T-helper 9 cell (primary cell): Measurements from ENCODE around the gene RRBP1.

ENCODE experiments used
- DNase-seq: peaks from one replicate; pipeline ENCODE4 v3.0.0-alpha.2; 2020

RRBP1 gene

GRCh38 chr20:17646961-17647301 is 35.1 kb downstream of the RRBP1 start:
- DNase-seq = no peak

GRCh38 chr20:17646209-17646960 is 35.7 kb downstream of the RRBP1 start:
- no peak for DNase-seq

- no peak for DNase-seq
Observed at GRCh38 chr20:17645546-17646208, 36.4 kb downstream of the RRBP1 start.

- no peak for DNase-seq
Observed at GRCh38 chr20:17645010-17645409, 37.0 kb downstream of the RRBP1 start.

- no peak for DNase-seq
Observed at GRCh38 chr20:17644451-17644850, 37.6 kb downstream of the RRBP1 start.

DNA sequence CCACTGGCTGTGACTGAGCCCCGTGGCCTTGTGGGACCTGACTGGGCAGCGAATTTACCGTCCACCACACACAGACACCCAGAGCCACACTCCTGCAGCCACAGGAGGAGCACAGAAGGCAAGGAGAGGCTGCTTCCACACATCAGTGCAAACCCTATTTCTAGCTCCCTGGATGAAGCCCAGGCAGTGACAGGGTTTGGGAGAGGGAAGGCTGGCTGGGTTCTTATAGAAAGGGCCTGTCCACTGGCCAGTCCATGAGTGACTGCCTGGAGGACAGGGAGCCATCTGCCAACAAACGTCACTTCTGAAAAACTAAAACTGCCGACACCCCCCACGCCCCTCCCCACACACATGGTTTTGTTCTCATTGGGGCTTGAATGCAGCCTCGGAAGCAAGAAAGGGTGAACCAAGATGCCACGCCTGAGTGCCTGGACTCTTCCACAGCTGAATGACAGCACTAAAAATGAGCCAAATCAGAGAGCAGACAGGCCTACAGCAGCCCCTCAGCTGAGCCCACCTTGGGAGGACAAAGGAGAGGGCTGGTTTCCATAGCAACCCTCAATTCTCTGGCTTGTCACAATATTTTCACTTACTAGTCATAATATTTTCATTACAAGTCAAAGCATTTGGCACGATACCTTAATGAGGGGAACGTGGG is 38.4 kb downstream of the RRBP1 start:
- DNase-seq = no peak

DNA sequence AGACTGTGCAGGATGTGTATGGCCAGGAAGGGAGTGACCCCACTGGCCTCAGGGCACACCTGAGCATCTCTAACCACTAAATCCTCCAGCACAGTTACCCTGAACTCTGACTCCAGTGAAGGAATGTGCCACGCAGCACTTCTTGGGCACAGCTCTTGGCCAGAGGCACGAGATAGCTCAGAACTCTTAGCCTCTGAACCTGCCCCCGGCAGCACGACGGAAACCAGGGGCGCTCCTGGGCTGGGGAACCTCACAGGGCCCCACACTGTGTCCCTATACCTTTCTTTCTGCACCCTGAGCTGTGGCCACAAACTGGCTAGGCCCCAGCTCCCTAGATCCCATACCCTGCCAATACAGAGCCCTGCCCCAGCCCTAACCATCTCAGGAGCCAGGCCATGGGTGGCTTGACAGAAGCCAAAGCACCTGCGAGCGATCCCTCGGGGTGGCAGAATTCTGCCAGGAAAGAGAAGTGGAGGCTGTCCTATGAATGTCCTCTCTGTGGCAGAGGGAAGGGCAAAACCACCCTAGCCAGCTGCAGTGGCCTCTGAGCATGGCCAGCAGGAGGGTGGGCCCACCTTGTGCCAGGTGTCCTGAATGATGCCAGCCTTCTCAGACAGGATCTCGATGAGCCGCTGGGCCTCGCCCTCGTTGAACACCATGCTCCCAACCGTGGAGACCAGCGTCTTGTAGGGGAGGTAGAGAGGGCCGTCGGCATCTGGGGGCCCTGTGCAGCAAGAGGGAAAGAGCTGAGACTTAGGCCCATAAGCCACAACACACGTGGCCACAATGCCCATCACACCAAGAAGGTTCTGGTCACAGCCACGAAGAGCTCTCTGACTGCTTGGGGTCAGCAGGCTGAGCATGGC is 39.4 kb downstream of the RRBP1 start:
- DNase-seq = no peak

- no peak for DNase-seq
Observed at GRCh38 chr20:17641993-17642392, 40.0 kb downstream of the RRBP1 start.

DNA sequence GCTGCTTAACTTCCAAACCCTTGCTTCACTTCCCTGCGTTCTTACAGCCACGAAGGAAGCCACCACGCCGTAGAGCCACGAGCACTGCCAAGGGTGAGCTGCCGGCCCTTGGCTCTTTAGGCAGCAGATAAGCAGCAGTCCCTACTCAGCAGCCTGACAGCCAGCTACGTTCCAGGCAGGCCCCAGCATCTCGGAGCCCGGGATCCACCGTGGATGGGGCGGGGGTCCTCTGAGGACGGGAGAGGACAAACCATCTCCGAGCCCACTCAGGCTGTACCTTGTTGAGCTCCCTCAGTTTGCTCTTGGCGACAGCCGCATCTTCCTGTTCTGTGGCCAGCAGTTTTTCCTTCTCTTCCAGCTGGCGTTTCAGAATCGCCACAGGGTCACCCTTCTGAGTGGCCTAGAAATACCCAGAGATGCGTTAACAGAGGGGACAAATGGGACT is 40.5 kb downstream of the RRBP1 start:
- DNase-seq = no peak

DNA sequence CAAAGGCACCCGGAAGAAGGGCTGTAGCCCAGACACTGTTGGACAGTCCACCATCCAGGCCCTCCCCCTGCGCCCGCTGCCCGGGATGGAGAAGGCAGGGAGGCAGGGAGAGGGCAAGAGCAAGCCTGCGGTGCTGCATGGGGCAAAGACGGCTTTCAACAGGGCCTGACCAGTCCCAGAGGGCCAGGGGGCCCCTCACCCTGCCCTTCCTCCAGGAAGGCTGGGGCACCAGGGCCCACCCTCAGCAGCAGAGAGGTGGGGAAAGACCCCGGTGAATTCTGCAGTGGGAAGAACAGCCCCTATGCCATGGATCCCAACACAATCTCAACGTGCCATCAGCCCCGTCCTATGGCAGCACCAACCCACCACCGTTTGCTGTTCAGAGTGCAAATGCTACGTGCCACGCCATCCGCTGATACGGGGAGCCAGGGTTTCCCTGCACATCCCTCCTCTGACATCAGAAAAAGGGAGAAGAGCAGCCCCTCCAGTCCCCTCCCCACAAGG is 41.1 kb downstream of the RRBP1 start:
- no peak for DNase-seq

GRCh38 chr20:17640146-17640874 is 41.7 kb downstream of the RRBP1 start:
- no peak for DNase-seq

DNA sequence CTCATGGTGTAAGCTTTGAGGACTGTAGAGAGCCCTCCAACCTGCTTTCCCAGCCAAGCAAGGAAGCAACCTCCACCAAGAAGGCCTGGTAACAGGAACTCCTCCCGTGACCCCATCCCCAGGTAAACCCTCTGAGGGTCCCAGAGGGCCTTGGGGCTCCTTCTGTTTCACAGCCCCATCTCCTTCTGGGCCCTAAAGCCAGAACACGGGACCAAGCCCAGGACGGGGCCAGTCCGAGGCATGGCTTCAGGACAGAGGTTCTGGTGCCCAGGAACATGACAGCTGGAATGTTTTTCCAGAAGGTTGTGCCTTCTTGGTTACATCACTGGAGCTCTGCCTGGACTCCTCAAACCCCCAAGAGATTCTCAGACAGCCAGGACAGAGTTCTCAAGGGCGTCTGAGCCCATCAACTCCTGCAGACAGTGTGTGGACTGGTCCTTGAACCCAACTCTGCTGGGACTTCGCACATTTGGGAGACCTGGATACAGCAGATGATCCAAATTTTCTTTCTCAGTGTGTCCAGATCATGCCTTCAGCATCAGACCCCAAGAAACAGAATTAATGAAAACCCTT is 43.1 kb downstream of the RRBP1 start:
- no peak for DNase-seq

DNA sequence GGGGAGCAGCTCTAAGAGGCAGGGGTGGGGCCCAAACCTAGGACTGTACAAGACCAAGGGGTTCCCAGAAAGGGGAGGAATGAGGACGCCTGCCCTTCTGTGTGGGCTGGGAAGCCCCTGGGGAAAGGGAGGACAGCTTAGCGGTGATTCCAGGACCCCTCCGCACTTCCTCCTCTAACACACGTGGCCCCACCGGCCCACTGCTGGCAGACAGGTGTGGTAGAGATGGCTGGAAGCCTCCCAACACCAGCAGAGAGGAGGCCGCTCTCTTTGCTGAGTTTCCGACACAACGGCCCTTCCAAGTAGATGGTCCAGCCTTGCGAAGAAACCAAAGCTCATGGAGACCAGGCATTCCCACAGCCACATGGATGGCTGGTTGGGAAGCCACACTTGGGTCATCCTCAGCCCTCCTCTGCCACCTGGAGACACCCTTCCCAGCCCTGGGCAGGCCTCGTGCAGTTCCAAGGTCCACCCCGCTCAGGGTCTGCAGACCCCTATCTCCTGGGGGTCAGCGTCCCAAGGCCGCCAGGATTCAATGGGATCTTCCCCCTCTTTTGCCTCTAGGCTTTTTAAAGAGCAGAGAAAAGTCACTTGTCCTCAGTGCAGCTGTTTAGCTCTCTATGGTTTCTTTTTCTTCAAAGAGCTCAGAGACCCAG is 43.9 kb downstream of the RRBP1 start:
- no peak for DNase-seq

DNA sequence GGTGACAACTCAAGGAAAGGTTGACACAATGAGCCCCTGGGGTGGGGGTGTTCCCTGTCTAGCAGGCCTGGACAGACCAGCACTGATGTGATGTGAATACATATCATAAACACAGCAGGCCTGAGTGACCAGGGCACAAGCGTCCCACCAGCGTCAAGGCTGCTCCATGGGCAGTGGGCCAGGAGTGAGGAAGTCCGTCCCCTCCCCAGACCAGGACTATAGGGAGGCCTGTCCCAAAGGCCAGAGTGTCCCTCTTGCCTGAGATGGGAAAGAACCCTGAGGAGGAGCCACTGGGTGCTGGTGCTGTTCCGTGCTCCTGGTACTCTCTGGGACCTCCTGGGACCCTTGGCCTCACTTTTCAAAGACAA is 44.6 kb downstream of the RRBP1 start:
- no peak for DNase-seq

GRCh38 chr20:17636523-17637412 is 45.3 kb downstream of the RRBP1 start:
- DNase-seq = no peak

- no peak for DNase-seq
Observed at GRCh38 chr20:17635332-17636244, 46.5 kb downstream of the RRBP1 start.

GRCh38 chr20:17634661-17635331 is 47.2 kb downstream of the RRBP1 start:
- DNase-seq = no peak

GRCh38 chr20:17633850-17634500 is 48.1 kb downstream of the RRBP1 start:
- no peak for DNase-seq
